Measurements from ENCODE around the gene PCGF5.

DNA sequence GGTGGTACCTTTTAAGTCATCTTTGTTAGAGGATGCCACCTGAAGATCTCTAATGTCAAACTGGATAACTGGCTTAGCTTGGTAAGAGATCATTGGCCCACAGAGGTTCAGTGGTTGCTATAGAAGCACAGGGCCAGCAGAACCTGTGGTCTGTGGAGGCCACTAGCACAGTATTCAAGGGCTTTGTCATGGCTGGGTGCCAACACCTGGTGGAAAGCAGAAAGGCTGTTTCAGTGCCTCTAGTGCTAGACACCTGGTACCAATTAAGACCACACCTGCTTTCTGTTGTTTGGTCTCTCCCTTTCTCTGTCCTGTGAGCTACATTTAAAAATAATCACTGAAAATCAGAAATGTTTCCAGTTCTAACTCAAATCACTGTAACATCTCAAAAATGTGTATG lies 10.0 kb upstream of the PCGF5 start:
- TF ChIP-seq, protein P1, sequence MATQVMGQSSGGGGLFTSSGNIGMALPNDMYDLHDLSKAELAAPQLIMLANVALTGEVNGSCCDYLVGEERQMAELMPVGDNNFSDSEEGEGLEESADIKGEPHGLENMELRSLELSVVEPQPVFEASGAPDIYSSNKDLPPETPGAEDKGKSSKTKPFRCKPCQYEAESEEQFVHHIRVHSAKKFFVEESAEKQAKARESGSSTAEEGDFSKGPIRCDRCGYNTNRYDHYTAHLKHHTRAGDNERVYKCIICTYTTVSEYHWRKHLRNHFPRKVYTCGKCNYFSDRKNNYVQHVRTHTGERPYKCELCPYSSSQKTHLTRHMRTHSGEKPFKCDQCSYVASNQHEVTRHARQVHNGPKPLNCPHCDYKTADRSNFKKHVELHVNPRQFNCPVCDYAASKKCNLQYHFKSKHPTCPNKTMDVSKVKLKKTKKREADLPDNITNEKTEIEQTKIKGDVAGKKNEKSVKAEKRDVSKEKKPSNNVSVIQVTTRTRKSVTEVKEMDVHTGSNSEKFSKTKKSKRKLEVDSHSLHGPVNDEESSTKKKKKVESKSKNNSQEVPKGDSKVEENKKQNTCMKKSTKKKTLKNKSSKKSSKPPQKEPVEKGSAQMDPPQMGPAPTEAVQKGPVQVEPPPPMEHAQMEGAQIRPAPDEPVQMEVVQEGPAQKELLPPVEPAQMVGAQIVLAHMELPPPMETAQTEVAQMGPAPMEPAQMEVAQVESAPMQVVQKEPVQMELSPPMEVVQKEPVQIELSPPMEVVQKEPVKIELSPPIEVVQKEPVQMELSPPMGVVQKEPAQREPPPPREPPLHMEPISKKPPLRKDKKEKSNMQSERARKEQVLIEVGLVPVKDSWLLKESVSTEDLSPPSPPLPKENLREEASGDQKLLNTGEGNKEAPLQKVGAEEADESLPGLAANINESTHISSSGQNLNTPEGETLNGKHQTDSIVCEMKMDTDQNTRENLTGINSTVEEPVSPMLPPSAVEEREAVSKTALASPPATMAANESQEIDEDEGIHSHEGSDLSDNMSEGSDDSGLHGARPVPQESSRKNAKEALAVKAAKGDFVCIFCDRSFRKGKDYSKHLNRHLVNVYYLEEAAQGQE (IDR thresholded peaks at IDR 0.05), result no peak
- TF ChIP-seq, protein P2, sequence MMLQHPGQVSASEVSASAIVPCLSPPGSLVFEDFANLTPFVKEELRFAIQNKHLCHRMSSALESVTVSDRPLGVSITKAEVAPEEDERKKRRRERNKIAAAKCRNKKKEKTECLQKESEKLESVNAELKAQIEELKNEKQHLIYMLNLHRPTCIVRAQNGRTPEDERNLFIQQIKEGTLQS (IDR thresholded peaks at IDR 0.05), result no peak
- TF ChIP-seq, protein P3, sequence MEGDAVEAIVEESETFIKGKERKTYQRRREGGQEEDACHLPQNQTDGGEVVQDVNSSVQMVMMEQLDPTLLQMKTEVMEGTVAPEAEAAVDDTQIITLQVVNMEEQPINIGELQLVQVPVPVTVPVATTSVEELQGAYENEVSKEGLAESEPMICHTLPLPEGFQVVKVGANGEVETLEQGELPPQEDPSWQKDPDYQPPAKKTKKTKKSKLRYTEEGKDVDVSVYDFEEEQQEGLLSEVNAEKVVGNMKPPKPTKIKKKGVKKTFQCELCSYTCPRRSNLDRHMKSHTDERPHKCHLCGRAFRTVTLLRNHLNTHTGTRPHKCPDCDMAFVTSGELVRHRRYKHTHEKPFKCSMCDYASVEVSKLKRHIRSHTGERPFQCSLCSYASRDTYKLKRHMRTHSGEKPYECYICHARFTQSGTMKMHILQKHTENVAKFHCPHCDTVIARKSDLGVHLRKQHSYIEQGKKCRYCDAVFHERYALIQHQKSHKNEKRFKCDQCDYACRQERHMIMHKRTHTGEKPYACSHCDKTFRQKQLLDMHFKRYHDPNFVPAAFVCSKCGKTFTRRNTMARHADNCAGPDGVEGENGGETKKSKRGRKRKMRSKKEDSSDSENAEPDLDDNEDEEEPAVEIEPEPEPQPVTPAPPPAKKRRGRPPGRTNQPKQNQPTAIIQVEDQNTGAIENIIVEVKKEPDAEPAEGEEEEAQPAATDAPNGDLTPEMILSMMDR (IDR thresholded peaks at IDR 0.05; ENCODE audit: low read depth, low read length, missing input control), result no peak
- TF ChIP-seq RXRA (IDR thresholded peaks at IDR 0.05) (no peak), HNF4G (IDR thresholded peaks at IDR 0.05) (no peak), TAF1 (conservative IDR thresholded peaks at IDR 0.05) (no peak), FOXA1 (IDR thresholded peaks at IDR 0.05) (no peak), EGR1 (IDR thresholded peaks at IDR 0.05; ENCODE audit: low read depth in 2 of 2) (no peak), RAD21 (IDR thresholded peaks at IDR 0.05) (no peak)
- TF ChIP-seq, protein P4, sequence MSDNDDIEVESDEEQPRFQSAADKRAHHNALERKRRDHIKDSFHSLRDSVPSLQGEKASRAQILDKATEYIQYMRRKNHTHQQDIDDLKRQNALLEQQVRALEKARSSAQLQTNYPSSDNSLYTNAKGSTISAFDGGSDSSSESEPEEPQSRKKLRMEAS (IDR thresholded peaks at IDR 0.05), result no peak

Measured in liver (tissue), 3 donors.